ENCODE measurements around the gene ANGPTL2. TPM values are rescaled to one million over a fixed set of nuclear protein-coding genes. Genes with fewer than 3 reads are reported as not detected.

The ANGPTL2 gene
- polyA plus RNA-seq, 2 of the 4 experiments (the other 2 are of a cell fraction): 0.06 TPM; not detected in 1

DNA sequence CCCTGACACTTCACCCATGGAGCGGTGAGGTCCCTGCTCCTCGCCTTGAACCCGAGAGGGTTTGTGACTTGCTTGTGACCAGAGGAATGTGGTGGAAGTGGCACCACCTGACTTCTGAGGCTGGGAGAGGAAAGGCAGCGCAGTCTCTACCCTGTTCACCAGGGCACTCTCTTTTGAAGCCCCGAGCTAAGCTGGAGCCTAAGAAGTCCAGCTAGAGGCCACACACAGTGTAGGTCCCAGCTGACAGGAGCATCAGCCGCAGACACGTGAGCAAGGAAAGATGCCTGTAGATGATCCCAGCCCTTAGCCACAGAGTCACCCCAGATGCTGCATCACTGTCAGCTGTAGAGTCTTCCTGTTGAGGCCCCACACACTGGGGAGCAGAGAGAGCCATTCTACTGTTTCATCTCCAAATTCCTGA, 1.7 kb upstream of the ANGPTL2 start:
- ChIA-PET POLR2A (no interaction called here), CTCF (interaction anchor here (0.9 to 1.3 kb wide), 2 partner anchors 10 kb away, joined by 3 to 4 read pairs; no protein-coding TSS in a partner anchor)
- ATAC-seq (peak in 1 of 2 experiments; percentile 20; a peak in 1 of 6 replicates), FAIRE-seq (no peak), DNase-seq (ENCODE audit: low read depth in 1 of 2, low spot score in 1 of 2) (no peak)
- Histone ChIP-seq H3K4me1 (no peaks in the 10 kb centered on the region), H3K27ac (no peak overlapping the region), H3K4me2 (no peak overlapping the region), H3K4me3 (no peak overlapping the region), H3K9me3 (no peaks in the 10 kb centered on the region)
- TF ChIP-seq ZFP36 (IDR thresholded peaks at IDR 0.05; ENCODE audit: borderline replicate concordance, partially characterized antibody) (no peak), EHMT2 (IDR thresholded peaks at IDR 0.05; ENCODE audit: low read depth) (no peak), RCOR1 (IDR thresholded peaks at IDR 0.05; ENCODE audit: low read depth, low read length) (no peak), EHF (CRISPR knock-in tag; IDR thresholded peaks at IDR 0.05) (no peak), KDM1A (IDR thresholded peaks at IDR 0.05; ENCODE audit: low read depth) (no peak), RARB (CRISPR knock-in tag; IDR thresholded peaks at IDR 0.05) (no peak), GATA3 (IDR thresholded peaks at IDR 0.05; ENCODE audit: borderline replicate concordance) (no peak), EP300 (IDR thresholded peaks at IDR 0.05) (no peak), CEBPB (IDR thresholded peaks at IDR 0.05) (no peak), FOXS1 (CRISPR knock-in tag; IDR thresholded peaks at IDR 0.05) (no peak), POLR2AphosphoS2 (conservative IDR thresholded peaks at IDR 0.05; ENCODE audit: low read length) (no peak), TFCP2L1 (CRISPR knock-in tag; IDR thresholded peaks at IDR 0.05) (no peak), CHD4 (IDR thresholded peaks at IDR 0.05; ENCODE audit: borderline replicate concordance) (no peak), PHF8 (IDR thresholded peaks at IDR 0.05; ENCODE audit: borderline replicate concordance, low read depth) (no peak), TP53 (CRISPR knock-in tag; IDR thresholded peaks at IDR 0.05) (no peak)
- TF ChIP-seq, protein P1, sequence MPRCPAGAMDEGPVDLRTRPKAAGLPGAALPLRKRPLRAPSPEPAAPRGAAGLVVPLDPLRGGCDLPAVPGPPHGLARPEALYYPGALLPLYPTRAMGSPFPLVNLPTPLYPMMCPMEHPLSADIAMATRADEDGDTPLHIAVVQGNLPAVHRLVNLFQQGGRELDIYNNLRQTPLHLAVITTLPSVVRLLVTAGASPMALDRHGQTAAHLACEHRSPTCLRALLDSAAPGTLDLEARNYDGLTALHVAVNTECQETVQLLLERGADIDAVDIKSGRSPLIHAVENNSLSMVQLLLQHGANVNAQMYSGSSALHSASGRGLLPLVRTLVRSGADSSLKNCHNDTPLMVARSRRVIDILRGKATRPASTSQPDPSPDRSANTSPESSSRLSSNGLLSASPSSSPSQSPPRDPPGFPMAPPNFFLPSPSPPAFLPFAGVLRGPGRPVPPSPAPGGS (IDR thresholded peaks at IDR 0.05): no peak
- TF ChIP-seq, protein P2, sequence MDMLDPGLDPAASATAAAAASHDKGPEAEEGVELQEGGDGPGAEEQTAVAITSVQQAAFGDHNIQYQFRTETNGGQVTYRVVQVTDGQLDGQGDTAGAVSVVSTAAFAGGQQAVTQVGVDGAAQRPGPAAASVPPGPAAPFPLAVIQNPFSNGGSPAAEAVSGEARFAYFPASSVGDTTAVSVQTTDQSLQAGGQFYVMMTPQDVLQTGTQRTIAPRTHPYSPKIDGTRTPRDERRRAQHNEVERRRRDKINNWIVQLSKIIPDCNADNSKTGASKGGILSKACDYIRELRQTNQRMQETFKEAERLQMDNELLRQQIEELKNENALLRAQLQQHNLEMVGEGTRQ (IDR thresholded peaks at IDR 0.05): no peak
- WGBS (ENCODE audit: missing lambda C conversion rate): 84% methylated on average over 7 of the region's 7 CpGs

DNA sequence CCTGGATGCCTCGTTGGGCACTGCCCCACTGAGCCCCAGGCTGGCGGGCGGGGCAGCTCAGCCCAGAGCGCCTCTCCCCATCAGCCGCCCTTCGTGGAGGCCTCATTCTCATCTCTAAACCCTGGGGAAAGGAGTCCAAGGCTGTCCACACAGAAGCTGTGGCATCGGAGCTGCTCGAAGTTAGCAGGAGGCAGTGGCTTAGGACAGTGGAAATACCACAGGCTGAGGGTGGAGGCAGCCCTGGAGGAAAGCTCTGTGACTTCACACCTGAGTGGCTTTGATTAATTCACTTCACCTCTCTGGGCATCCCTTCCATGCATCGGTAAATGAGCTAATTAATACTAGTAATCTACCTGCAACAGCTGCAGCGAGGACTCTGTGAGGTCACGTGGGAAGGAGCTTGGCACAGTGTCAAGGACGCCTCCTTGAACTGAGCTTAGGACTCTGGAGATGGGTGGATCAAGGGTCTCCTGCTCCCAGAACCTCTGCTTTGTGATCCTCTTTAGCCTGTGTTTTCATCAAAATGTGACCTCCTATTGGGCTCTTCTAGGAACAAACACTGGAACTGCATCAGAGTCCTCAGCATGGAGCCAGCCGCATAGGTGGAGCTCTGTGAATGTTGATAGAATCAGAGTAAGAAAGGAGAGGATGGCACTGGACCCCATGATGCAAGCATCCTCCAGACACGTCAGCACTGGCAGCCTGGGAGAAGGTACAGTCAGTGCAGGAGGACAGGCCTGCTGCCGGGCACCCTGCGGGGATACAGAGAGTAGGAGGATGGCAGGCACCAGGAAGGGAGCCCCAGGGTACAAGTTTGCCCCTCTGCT, 842 bp upstream of the ANGPTL2 start:
- H3K4me2 ChIP-seq: no peak overlapping the region
- no peak overlapping the region for H3K4me3 ChIP-seq
- CTCF ChIA-PET: interaction anchor here (0.7 to 1.3 kb wide), 3 partner anchors 9 to 158 kb away, joined by 3 to 4 read pairs (median 3); no protein-coding TSS in a partner anchor
- ATAC-seq: no peak; a peak in 1 of 6 replicates
- DNase-seq (ENCODE audit: low read depth in 1 of 2, low spot score in 1 of 2): no peak
- FAIRE-seq: no peak
- POLR2A ChIA-PET: no interaction called here
- TF ChIP-seq MAFK (IDR thresholded peaks at IDR 0.05; ENCODE audit: partially characterized antibody): no peak
- no peak for TF ChIP-seq FOXS1 (CRISPR knock-in tag; IDR thresholded peaks at IDR 0.05)
- no peak for TF ChIP-seq CBX2 (IDR thresholded peaks at IDR 0.05; ENCODE audit: borderline replicate concordance, low read depth)
- no peak for TF ChIP-seq ZFP36 (IDR thresholded peaks at IDR 0.05; ENCODE audit: borderline replicate concordance, partially characterized antibody)
- TF ChIP-seq RFX5 (IDR thresholded peaks at IDR 0.05): no peak
- no peak for TF ChIP-seq FOSB (CRISPR knock-in tag; IDR thresholded peaks at IDR 0.05)
- no peak for TF ChIP-seq EHMT2 (IDR thresholded peaks at IDR 0.05; ENCODE audit: low read depth)
- TF ChIP-seq CHD4 (IDR thresholded peaks at IDR 0.05; ENCODE audit: borderline replicate concordance): no peak
- no peak for TF ChIP-seq E2F6 (IDR thresholded peaks at IDR 0.05; ENCODE audit: borderline replicate concordance, low read depth)
- no peak for TF ChIP-seq HDAC2 (IDR thresholded peaks at IDR 0.05)
- no peak for TF ChIP-seq RARB (CRISPR knock-in tag; IDR thresholded peaks at IDR 0.05)
- H3K4me1 ChIP-seq: 0 out of 3 replicates have a peak, but pooled peaks cover 3% of the 10 kb centered on the region
- H3K27ac ChIP-seq: no peak overlapping the region
- WGBS (ENCODE audit: missing lambda C conversion rate): 82% methylated on average over 16 of the region's 16 CpGs
- no peaks in the 10 kb centered on the region for H3K9me3 ChIP-seq

All from A549 (cell line).